Activated CD4-positive, alpha-beta memory T cell treated with anti-CD3 and anti-CD28 coated beads for 36 hours (primary cell): ENCODE measurements around the gene MRPS35. TPM values are rescaled to one million over a fixed set of nuclear protein-coding genes. Genes with fewer than 3 reads are reported as not detected.

Experiments
- CTCF ChIA-PET: fragments of 350-600 bp; sonication (Branson Sonifier 250); formaldehyde crosslinking; loops from one replicate; lab custom pipeline; 2021; ENCODE audit warnings: antibody characterized with exemption, inconsistent platforms; lab: Charles Lee
- POLR2A ChIA-PET: fragments of 350-600 bp; sonication (Branson Sonifier 250); formaldehyde crosslinking; loops from one replicate; lab custom pipeline; 2021; ENCODE audit warnings: antibody characterized with exemption; lab: Charles Lee
- DNase-seq: peaks from one replicate; pipeline ENCODE4 v3.0.0-alpha.2; 2020
- H3K27ac Mint-ChIP-seq: one replicate; pipeline ENCODE4 v1.8.0; 2021; ENCODE audit warnings: mixed read lengths
- H3K27me3 Mint-ChIP-seq: one replicate; pipeline ENCODE4 v1.8.0; 2021; ENCODE audit warnings: mixed read lengths
- H3K36me3 Mint-ChIP-seq: one replicate; pipeline ENCODE4 v1.8.0; 2021; ENCODE audit warnings: mixed read lengths
- H3K4me1 Mint-ChIP-seq: one replicate; pipeline ENCODE4 v1.8.0; 2021; ENCODE audit warnings: low read depth, mixed read lengths
- H3K4me3 Mint-ChIP-seq: one replicate; pipeline ENCODE4 v1.8.0; 2021; ENCODE audit warnings: mild to moderate bottlenecking, mixed read lengths
- H3K9me3 Mint-ChIP-seq: one replicate; pipeline ENCODE4 v1.8.0; 2021; ENCODE audit warnings: mixed read lengths
- intact Hi-C: fragments of 100-400 bp; cut with micrococcal nuclease; formaldehyde crosslinking; loops from one replicate; pipeline ENCODE4 v1.15.1; 2023
- total RNA-seq, 2 experiments: library from RNA; stranded (reverse); gene quantifications; one replicate each; pipeline ENCODE4 v1.2.3, GENCODE V29; 2021

MRPS35 gene
- total RNA-seq, 2 experiments from 2014 or later = 49.2 to 50.2 TPM

DNA sequence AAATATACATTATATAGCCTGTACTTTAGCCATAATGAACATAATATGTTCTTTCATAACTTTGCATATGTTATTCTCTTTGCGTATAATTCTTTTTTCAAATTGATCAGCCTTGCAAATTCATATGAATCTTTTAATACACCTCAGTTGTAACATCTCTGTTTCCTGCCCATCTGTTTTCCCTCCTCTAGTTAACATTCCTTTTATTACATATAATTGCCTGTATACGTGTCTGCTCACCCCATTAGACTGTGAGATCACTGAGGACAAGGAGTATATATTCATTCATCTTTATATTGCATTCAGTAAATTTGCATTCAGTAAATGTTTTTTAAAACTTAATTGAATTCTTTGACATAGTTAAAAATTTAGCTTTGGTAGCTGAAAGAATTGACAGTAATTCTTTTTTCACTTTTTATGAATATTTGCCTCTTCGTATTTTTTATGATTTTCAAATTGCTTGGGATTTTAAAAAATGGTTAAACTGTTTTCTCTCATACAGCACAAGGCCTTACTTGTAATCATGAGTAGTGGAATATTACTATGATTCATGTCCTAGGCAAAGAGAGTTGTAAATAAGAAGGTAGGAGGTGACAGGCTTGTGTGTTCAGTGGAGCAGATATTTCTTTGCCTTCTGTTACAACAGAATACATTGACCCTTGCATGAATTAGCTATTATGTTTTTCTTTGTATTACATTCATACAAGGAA lies 36.6 kb downstream of the MRPS35 start:
- Mint-ChIP-seq H3K9me3 (no peaks in the 10 kb centered on the region), H3K27me3 (no peaks in the 10 kb centered on the region), H3K4me3 (no peak overlapping the region), H3K36me3 (peaks cover 27% of the 10 kb centered on the region), H3K4me1 (no peaks in the 10 kb centered on the region), H3K27ac (no peak overlapping the region)
- ChIA-PET CTCF (no interaction called here), POLR2A (no interaction called here)
- intact Hi-C loops = no loop called here
- DNase-seq = no peak

DNA sequence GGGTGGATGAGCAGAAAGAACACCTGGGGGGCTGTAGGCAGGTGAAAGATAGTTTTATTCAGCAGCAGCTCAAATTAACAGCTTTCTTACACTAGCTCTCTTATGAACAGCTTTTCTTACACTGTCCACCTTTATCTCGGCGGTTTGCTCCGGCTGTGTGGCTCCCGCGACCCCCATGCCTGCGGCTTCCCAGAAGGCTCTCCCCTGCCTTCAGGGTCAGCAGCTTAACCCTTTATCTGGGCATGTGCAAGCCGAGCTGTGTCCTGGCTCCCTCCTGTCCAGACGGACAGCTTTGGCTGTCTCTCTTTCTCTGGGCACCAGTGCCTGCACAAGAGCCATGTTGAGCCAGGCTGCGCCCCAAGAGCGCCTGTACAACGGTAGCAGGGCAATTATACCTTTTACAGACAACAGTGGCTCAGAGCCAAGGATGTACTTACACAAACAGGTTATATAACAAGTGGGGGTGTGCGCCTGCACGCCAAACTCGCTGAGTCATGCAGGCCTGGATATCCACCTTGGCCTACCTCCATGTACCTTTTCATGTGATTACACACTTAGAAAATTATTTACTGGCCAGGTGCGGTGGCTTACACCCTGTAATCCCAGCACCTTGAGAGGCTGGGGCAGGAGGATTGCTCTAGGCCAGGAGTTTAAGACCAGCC lies 40.9 kb downstream of the MRPS35 start:
- Mint-ChIP-seq H3K27ac (no peak overlapping the region), H3K4me1 (no peaks in the 10 kb centered on the region), H3K4me3 (no peak overlapping the region), H3K9me3 (no peaks in the 10 kb centered on the region), H3K36me3 (peaks cover 19% of the 10 kb centered on the region), H3K27me3 (no peaks in the 10 kb centered on the region)
- CTCF ChIA-PET = no interaction called here
- DNase-seq = no peak
- POLR2A ChIA-PET = no interaction called here
- intact Hi-C loops = no loop called here

DNA sequence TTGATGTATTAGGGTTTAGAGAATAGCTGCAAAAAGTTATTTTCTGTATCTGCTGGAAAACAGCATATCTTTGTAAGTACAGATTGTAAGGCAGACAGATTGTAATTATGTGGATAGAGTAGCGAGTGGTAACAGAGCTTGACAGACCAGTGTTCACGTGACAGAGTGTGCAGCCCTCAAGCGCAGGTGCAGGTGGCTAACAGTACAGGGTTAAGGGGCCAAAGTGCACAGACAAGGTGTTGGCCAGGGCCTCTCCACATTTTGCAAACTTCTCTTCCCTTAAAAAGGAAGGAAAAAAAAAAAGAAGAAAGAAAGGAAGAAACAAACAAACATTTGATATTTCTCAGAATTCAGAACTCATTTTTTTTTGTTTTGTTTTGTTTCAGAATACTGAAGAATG lies 44.2 kb downstream of the MRPS35 start:
- no peaks in the 10 kb centered on the region for H3K4me1 Mint-ChIP-seq
- no peaks in the 10 kb centered on the region for H3K9me3 Mint-ChIP-seq
- H3K27me3 Mint-ChIP-seq = no peaks in the 10 kb centered on the region
- intact Hi-C loops = no loop called here
- H3K27ac Mint-ChIP-seq = no peak overlapping the region
- POLR2A ChIA-PET = no interaction called here
- no peak overlapping the region for H3K4me3 Mint-ChIP-seq
- peaks cover 19% of the 10 kb centered on the region for H3K36me3 Mint-ChIP-seq
- CTCF ChIA-PET = interaction anchor here (0.7 to 1.4 kb wide), 2 partner anchors 22 to 365 kb away, joined by 3 to 6 read pairs; no protein-coding TSS in a partner anchor
- no peak for DNase-seq

DNA sequence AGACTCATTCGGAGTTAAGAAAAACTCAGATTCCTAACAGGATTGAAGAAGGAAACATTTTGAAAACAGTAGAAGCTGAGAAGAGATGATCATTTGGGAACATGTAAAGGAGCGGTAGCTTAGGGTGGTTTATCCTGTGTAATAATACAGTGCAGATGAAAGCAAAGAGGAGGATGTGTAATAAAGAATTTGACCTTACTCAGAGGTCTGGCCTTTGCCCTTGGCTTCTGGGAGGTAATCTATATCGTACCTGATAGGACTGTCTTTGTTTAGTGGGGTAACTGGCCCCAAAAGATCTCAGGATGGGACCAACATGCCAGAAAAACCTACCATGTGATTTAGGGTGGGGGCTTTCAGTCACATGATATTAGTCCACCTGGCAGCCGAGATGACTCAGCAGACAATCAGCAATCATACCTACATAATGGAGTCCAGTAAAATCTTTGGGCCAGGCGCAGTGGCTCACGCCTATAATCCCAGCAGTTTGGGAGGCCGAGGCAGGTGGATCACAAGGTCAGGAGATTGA lies 46.1 kb downstream of the MRPS35 start:
- POLR2A ChIA-PET = no interaction called here
- Mint-ChIP-seq H3K27me3 (no peaks in the 10 kb centered on the region), H3K4me1 (no peaks in the 10 kb centered on the region), H3K36me3 (peaks cover 19% of the 10 kb centered on the region), H3K27ac (no peak overlapping the region), H3K4me3 (no peak overlapping the region), H3K9me3 (no peaks in the 10 kb centered on the region)
- intact Hi-C loops = no loop called here
- CTCF ChIA-PET = interaction anchor here (1.4 kb wide), 1 partner anchor 24 kb away, joined by 5 read pairs; no protein-coding TSS in a partner anchor
- no peak for DNase-seq

DNA sequence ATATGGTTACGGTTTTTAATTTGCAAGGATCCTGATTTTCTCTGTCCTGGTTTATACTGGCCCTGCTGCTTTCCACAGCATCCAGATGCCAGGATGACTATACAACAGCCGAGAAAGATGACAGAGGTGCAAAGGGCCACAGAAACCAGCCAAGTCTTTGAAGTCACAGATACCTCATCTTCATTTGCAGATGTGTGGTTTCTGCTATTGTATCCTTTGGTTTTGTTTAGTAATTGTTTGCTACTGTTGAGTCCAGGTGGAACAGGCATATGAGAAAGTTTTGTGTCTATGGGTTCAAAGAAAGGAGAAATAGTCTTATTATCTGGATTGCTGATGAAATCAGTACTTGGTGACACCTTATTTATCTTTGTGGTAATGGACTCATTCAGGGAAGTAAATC lies 52.1 kb downstream of the MRPS35 start:
- intact Hi-C loops = loop anchor here (1.0 kb wide), 1 partner anchor 40 kb away; no protein-coding TSS in a partner anchor
- Mint-ChIP-seq H3K4me3 (no peak overlapping the region), H3K36me3 (peaks cover 1% of the 10 kb centered on the region), H3K27me3 (no peaks in the 10 kb centered on the region), H3K9me3 (no peaks in the 10 kb centered on the region), H3K4me1 (peaks cover 8% of the 10 kb centered on the region), H3K27ac (no peak overlapping the region)
- ChIA-PET POLR2A (no interaction called here), CTCF (no interaction called here)
- peak; percentile 32 for DNase-seq

DNA sequence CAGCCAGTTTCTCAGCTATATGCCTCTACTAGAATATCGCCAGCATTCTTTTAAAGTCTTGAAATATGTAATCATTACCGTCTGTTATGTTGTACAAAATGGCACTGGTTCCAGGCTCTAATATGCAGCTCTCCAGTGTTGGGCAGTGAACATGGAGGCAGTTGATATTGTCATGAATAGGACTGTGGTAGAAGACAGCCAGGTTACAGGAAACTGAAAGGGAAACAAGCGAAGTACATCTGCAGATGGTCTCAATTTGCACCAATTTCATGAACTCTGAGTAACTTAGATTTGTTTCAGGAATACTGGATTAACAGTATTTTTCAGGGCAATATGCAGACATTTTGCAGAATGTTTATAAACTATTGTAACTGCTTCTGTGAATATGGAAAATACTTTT lies 56.0 kb downstream of the MRPS35 start:
- Mint-ChIP-seq H3K4me3 (no peak overlapping the region), H3K4me1 (peaks cover 8% of the 10 kb centered on the region), H3K9me3 (no peaks in the 10 kb centered on the region), H3K36me3 (peaks cover 1% of the 10 kb centered on the region), H3K27me3 (no peaks in the 10 kb centered on the region), H3K27ac (no peak overlapping the region)
- POLR2A ChIA-PET = no interaction called here
- no peak for DNase-seq
- CTCF ChIA-PET = no interaction called here
- intact Hi-C loops = no loop called here

DNA sequence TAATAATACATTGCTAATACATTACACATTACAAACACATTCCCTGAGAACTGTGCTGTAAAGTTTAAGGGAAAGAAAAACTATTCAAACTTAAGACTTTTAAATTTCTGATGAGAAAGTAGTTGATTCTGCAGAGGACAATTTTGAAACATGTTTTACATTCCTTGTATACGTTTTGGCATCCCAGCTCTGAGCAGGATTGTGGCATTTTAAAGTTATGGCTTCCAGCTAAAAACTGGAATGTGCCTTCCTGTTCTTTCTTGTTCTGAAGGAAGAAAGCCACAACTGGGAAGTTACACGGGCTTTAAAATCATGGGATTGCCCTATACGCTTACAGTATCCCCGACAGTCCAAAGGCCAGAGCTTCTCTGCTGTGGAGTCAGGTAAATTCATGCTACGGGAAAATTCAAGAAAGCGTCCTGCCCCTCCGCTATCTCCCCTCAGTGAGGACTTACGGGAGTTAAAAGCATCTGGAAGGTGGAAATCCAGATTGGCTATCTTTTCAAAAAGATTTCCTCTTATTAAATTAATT lies 58.6 kb downstream of the MRPS35 start:
- DNase-seq = no peak
- intact Hi-C loops = no loop called here
- H3K4me3 Mint-ChIP-seq = no peak overlapping the region
- ChIA-PET CTCF (interaction anchor here (0.7 to 0.9 kb wide), 2 partner anchors 48 to 52 kb away, joined by 4 read pairs; no protein-coding TSS in a partner anchor), POLR2A (no interaction called here)
- no peaks in the 10 kb centered on the region for H3K36me3 Mint-ChIP-seq
- no peaks in the 10 kb centered on the region for H3K9me3 Mint-ChIP-seq
- no peaks in the 10 kb centered on the region for H3K27me3 Mint-ChIP-seq
- no peaks in the 10 kb centered on the region for H3K4me1 Mint-ChIP-seq
- no peak overlapping the region for H3K27ac Mint-ChIP-seq

DNA sequence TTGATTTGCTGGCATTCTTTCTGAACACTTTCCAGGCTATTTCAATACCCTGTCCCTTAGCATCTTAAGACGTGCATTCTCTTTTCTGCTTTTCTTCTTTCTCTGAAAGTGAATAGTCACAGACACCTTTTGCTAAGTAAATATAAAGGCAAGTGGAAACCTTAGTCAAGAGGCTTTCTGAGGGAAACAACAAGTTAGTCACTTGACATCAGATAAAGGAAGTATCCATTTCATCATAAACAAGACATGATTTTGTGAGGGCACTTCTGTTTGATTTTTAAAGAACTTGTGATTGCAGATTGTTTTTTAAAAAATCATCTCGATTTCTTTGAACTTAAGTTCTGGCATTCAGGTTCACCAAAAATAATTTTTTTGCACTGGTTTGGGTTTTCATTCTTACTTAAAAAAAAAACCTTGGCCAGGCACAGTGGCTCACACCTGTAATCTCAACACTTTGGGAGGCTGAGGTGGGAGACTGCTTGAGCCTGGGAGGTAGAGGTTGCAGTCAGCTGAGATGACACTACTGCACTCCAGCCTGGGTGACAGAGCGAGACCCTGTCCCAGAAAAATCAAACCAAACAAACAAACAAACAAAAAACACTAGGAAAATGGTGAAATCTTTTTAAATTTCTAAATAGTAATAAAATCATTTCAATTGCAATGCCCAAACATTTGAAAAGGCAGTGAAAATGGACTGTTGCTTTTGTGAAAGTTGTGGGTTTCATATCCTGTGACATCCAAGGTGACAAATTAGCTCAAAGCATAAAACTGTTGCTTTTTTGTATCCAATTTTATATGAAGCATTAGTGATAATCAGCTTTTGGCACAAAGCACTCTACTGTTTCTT lies 61.1 kb downstream of the MRPS35 start:
- Mint-ChIP-seq H3K4me1 (no peaks in the 10 kb centered on the region), H3K36me3 (no peaks in the 10 kb centered on the region), H3K9me3 (no peaks in the 10 kb centered on the region), H3K27ac (no peak overlapping the region), H3K4me3 (no peak overlapping the region), H3K27me3 (no peaks in the 10 kb centered on the region)
- intact Hi-C loops = no loop called here
- ChIA-PET CTCF (interaction anchor here (1.0 kb wide), 1 partner anchor 50 kb away, joined by 3 read pairs; no protein-coding TSS in a partner anchor), POLR2A (interaction anchor here (0.5 kb wide), 1 partner anchor 54 kb away, joined by 4 read pairs; no protein-coding TSS in a partner anchor)
- DNase-seq = no peak

DNA sequence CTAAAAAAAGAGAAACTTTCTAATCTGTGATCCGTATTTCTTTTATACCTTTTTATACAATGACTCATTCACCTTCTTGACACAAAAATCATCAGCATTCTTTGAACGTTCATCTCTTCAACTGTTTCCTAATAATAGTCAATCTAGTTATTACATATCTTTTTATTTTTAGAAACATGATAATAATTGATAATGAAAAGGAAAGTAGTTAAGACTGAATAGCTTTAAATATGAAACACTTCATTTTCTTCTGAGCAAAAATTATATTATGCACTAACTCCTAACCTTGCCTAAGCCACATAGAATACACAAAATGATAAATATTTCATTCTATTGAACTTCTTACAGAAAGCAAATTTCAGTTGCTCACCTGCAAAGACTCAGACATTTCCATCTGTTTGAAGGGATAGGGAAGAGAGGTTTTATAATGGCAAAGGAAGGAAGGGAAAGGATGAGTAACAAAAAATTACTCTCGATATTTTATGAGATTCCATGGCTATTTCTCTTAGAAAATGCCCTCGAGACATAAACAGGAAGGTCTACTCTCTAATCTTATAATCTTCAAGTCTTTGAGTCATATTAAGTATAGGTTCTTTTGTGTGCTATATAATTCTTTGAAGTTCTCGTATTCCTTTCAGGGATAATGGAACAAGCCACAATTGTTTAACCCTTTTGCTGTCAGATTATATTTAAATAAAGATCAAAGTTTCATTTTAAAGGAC lies 61.9 kb downstream of the MRPS35 start:
- no peak for DNase-seq
- no peaks in the 10 kb centered on the region for H3K36me3 Mint-ChIP-seq
- no peaks in the 10 kb centered on the region for H3K9me3 Mint-ChIP-seq
- no peak overlapping the region for H3K27ac Mint-ChIP-seq
- intact Hi-C loops = no loop called here
- ChIA-PET CTCF (interaction anchor here (1.0 kb wide), 1 partner anchor 50 kb away, joined by 3 read pairs; no protein-coding TSS in a partner anchor), POLR2A (interaction anchor here (0.5 kb wide), 1 partner anchor 54 kb away, joined by 4 read pairs; no protein-coding TSS in a partner anchor)
- no peaks in the 10 kb centered on the region for H3K27me3 Mint-ChIP-seq
- H3K4me1 Mint-ChIP-seq = no peaks in the 10 kb centered on the region
- no peak overlapping the region for H3K4me3 Mint-ChIP-seq

DNA sequence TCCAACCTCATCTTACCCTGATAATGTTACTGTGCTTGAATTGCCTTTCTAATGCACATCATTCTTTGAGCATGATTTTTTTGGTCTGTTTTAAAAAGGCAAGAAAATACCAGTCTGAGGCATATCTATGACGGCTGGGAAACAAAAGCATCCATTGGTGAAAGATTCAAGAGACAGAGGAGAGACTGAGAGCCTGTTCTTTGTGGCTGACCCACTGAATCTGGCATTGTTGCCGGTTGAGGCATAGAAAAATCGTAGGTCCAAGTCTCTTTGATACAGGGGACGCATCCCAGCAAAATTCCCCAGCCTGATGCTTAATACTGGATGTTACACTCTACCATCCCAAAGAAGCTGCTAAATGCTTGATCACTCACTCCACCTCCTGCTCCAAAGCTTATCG lies 66.5 kb downstream of the MRPS35 start:
- no peak for DNase-seq
- Mint-ChIP-seq H3K4me3 (no peak overlapping the region), H3K27ac (no peak overlapping the region), H3K36me3 (peaks cover 5% of the 10 kb centered on the region), H3K9me3 (no peaks in the 10 kb centered on the region), H3K27me3 (no peaks in the 10 kb centered on the region), H3K4me1 (peaks cover 16% of the 10 kb centered on the region)
- intact Hi-C loops = no loop called here
- ChIA-PET CTCF (interaction anchor here (0.7 kb wide), 1 partner anchor 166 kb away, joined by 4 read pairs; no protein-coding TSS in a partner anchor), POLR2A (no interaction called here)

DNA sequence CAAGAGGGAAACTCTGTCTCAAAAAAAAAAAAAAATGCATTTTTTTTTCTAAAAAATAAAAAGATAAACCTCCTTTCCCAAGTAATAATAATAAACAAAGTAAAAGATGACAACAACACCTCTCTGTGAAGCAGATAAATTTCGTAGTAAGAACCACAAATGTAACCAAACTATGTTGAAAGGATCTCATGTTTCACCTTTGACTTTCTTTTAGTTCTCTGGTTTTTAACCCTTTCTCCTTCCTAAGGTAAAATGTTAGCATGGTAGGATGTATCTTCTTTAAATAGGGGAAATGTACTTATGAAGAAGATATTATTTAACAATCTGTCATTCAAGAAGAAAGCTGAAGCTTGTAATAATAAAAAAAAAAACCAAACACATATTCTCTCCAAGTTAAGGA lies 67.6 kb downstream of the MRPS35 start:
- Mint-ChIP-seq H3K36me3 (peaks cover 11% of the 10 kb centered on the region), H3K27ac (no peak overlapping the region), H3K4me1 (peaks cover 24% of the 10 kb centered on the region), H3K27me3 (no peaks in the 10 kb centered on the region), H3K9me3 (no peaks in the 10 kb centered on the region), H3K4me3 (no peak overlapping the region)
- POLR2A ChIA-PET = no interaction called here
- DNase-seq = no peak
- CTCF ChIA-PET = interaction anchor here (2.3 kb wide), 1 partner anchor 46 kb away, joined by 5 read pairs; no protein-coding TSS in a partner anchor
- intact Hi-C loops = no loop called here
